Dermis blood vessel endothelial cell (primary cell): Measurements from ENCODE around the gene TRPM7. TPM values are rescaled to one million over a fixed set of nuclear protein-coding genes. Genes with fewer than 3 reads are reported as not detected.
"Not testable (repeated sequence)": the region's sequence is repeated elsewhere in the genome, so short reads cannot be mapped to it uniquely, and the experiment has no call there.

Source experiments
- DNase-seq: peaks from one replicate; pipeline ENCODE4 v3.0.0; 2010
- total RNA-seq: library from RNA; depleted of rRNA; stranded (reverse); fragments of >200 nt; gene quantifications from 2 replicates; pipeline ENCODE4 v1.2.3, GENCODE V29; 2014

TRPM7 gene
- 37.1 and 40.2 TPM in 2 replicates for total RNA-seq

DNA sequence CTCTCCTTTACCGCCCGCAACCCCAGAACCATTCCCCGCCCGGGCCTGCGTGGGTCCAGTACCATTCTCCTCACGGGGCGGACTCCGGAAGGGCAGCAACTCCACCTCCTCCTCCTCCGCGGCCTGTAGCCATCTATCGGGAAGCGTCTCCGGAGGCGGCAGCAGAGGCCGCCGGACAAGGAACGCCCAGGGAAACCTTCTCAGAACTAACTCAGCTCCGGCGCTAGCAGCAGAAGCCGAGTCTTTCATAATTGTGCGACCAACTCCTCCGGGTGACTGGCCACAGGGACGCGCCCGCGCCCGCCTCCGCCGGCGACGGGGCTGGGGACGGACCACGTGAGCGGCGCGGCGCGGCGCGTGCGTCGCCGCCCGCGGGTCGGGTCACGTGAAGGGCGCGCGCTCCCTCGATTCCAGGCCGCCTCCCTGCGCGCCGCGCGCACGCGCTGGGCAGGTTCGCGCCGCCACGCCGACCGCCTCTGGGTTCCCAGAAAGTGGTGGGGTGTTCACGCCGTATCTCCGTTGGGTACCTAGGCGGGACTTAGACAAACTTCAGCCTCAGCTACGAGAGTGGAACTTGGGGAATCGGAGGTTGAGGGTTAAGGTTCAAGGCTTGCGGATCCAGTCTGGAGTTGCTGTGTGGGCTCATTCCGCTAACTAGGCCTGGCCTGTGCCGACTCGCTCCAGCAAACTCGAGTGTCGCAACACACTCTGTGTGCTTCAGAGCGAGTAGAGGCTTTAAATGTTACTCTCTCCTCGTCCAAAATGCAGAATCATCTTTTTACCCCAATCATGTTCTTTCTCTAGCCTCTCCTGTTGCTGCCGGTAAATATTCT, at the start of gene TRPM7:
TSS of gene TRPM7 (minus strand) at position 329 of the 833 bp plus-strand sequence. CDS start at position 65, 264 bp downstream.
- peak; percentile 90 for DNase-seq

DNA sequence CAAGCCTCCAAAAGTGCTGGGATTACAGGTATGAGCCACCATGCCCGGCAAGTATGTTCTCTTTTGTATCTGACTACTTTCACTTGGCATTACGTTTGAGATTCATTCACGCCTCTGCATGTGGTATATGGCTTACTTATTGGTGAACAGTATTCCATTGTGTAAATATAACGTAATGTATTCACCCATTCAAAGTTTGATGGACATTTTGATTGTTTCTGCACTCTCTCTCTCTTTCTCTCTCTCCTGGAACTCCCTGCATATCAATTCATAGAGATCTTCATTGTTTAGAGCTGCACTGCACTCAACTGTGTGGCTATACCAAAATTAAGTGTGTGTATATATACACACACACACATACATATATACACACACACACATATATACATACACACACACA, 48.6 kb upstream of the TRPM7 start:
- DNase-seq = no peak

- no peak for DNase-seq
Observed at GRCh38 chr15:50726315-50726714, 39.7 kb upstream of the TRPM7 start.

DNA sequence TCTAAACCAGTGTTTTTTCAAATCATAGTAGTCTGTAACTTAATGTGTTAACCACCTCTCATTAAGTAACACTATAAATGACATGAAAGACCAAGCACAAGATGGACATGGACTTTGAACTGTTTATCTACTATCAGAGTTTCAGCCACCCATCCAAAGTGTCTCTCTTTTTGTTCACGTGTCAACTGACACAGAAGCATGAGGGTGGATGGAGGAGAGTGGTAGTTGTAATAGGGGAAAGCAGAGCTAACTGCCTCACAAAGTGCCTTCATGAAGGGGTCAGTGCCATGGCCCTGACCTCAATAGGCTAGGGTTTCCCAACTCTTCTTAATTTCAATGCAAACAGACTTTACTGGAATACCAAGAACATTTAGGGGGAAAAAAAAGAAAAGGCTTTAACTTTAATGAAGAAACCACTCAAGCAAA, 32.1 kb upstream of the TRPM7 start:
- DNase-seq = no peak

- no peak for DNase-seq
Observed at GRCh38 chr15:50712018-50712417, 25.4 kb upstream of the TRPM7 start.

GRCh38 chr15:50710585-50710984, 24.0 kb upstream of the TRPM7 start:
- no peak for DNase-seq

DNA sequence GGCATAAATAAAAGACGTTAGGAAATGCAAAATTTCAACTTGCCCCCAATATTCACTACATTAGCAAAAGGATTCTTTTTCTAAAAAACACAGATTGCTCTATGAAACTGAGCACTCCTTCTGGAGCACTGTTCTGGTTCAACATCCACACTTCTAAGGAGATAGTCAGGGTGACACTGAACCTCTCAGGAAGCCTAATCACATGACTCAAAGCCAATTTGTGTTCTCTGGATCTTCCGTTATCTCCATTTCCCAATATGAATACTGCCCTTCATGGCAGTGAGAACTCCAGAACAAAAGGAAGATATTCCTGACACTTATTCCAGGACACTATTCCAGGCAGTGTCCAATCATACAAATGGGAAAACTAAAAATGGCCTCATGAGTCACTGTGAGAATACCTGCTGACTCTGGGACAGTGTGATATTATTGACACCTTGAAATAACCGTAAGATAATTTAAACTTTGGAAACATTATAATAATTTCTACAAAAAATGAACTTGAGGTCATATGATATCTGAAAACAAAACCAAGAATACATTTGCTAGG, 21.4 kb upstream of the TRPM7 start:
- no peak for DNase-seq

DNA sequence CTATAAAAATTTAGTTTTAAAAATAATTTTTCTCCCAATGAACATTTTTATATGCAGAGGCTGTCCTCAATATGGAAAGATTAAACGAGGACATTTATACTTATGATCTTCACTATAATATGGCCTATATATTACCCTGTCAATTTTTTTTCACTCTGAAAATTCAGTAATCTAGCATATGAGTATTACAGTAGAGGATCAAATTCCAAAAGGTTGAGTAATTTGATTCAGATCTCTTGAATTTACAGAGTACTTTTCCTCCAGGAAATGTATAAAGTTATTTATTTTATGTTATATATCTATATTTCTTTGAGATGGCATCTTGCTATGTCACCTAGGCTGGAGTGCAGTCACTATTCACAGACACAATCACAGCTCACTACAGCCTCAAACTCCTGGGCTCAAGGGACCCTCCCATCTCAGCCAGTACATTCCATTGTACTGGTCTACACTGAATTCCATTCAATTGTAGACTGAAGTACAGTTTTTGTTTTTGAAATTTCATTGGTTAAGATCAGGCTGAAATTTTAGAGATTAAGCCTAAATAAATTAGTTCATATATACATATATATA, 16.3 kb upstream of the TRPM7 start:
- DNase-seq = no peak

- no peak for DNase-seq
Observed at GRCh38 chr15:50698101-50698500, 11.5 kb upstream of the TRPM7 start.

GRCh38 chr15:50697109-50697797, 10.7 kb upstream of the TRPM7 start:
- no peak for DNase-seq

- not testable (repeated sequence) for DNase-seq
Observed at GRCh38 chr15:50694634-50695165, 8.1 kb upstream of the TRPM7 start.

GRCh38 chr15:50687302-50687902, 805 bp upstream of the TRPM7 start:
- DNase-seq = peak; percentile 1

GRCh38 chr15:50685976-50686468, 575 bp downstream of the TRPM7 start:
- DNase-seq = peak; percentile 65

DNA sequence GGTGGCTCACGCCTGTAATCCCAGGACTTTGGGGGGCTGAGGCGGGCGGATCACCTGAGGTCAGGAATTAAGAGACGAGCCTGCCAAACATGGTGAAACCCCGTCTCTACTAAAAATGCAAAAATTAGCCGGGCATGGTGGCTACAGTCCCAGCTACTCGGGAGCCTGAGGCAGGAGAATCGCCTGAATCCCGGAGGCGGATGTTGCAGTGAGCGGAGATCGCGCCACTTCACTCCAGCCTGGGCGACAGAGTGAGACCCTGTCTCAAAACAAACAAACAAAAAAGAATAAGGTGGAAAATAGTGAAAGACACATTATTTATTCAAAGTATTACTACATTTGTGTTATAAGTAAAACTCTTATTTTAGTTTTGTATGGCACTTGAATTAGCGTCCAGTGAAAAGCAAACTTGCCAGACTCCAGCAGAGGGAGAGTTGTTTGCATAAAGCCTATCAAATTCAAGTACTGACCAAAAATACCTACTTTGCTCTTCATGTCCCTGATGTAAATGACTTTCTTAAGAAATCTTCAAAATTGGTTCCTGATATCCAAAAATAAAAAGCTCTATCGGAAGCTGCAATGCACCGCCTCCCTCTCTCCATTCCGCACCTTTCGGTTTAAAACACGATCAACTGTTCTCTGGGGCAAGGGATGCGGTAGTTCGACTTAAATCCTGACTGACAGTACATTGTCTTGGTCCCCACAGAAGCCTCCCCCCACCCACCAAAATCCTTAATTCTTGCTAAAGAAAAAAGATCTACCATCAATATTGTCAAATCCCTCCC, 1.2 kb downstream of the TRPM7 start:
- DNase-seq = peak; percentile 16

DNA sequence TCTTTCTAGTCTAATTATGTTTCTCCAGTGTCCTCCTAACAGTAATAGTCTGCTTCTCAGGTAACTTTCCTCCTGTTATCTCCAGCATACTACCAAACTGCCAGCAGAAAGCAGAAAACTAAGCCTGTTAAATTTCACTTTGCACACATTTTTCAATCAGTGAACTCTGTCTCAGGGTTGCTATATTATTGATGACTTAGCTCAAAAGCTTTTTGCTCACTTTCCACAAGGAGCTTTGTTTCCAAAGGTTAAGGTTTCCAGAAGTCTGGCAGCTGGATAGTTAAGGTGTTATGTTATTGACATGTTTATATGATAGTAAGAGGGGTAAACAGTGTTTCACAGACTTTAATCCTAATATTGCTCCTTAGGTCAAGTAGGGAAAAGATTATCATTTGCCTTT, 5.1 kb downstream of the TRPM7 start:
- DNase-seq = no peak

GRCh38 chr15:50676799-50677483, 9.7 kb downstream of the TRPM7 start:
- DNase-seq = no peak

GRCh38 chr15:50675535-50676144, 11.0 kb downstream of the TRPM7 start:
- DNase-seq = peak; percentile 65

DNA sequence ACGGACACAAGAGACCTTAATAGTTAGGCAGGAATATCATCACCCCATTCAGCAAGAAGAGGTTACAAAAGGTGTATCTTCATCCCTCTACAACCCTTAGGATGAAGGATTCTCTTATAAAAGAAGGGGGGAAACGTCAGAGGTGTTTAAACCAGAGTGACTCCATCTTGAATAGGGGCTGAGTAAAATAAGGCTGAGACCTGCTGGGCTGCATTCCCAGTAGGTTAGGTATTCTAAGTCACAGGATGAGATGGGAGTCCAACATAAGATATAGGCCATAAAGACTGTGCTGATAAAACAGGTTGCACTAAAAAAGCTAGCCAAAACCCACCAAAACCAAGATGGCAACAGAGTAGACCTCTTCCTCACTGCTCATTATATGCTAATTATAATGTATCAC, 16.5 kb downstream of the TRPM7 start:
- no peak for DNase-seq

GRCh38 chr15:50669611-50670010, 17.0 kb downstream of the TRPM7 start:
- DNase-seq = no peak

DNA sequence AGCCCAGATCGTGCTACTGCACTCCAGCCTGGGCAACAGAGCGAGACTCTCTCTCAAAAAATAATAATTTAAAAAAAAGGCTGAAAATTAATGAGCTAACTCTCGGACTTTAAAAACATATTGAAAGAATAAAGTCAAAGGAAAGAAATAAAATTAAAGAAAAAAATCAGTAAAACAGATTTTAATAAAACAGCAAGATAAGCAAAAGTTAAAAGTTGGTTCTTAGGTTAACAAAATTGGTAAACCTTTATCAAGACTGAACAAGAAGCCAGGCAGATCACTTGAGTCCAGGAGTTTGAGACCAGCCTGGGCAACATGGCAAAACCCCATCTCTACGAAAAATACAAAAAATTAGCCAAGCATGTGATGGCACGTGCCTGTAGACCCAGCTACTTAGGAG, 20.7 kb downstream of the TRPM7 start:
- no peak for DNase-seq

- DNase-seq = no peak
Observed at GRCh38 chr15:50655555-50655954, 31.0 kb downstream of the TRPM7 start.
